Adrenal gland (tissue), 12 donors: Measurements from ENCODE around the gene FMNL3. TPM values are rescaled to one million over a fixed set of nuclear protein-coding genes. Genes with fewer than 3 reads are reported as not detected.
A peak's percentile ranks its signal among the peaks of the same experiment; 100 is the strongest.
"Not testable (repeated sequence)": the region's sequence is repeated elsewhere in the genome, so short reads cannot be mapped to it uniquely, and the experiment has no call there.

Experiments used
- DNase-seq, 7 donors: peaks; one replicate each; pipeline ENCODE4 v3.0.0-alpha.2; 2019 to 2020
- H3K27ac ChIP-seq, 5 donors: fragments of 200-600 bp; sonication (generic) in 4 of 5; 1 replicate in 3 of 5; 2 replicates in 2 of 5; pipeline versions ENCODE4 v1.5.1 to v1.8.0; 2016 to 2020; ENCODE audit warnings: mild to moderate bottlenecking in 1 of 5
- H3K27me3 ChIP-seq: fragments of 200-600 bp; 2 replicates; pipeline ENCODE4 v1.8.0; 2021
- H3K36me3 ChIP-seq, 2 donors: fragments of 200-600 bp; replicated peaks in 1 of 2; 1 replicate in 1 of 2; 2 replicates in 1 of 2; pipeline versions ENCODE4 v1.5.1 to v1.8.0; 2018 to 2022
- H3K4me1 ChIP-seq, 2 donors: fragments of 200-600 bp; replicated peaks in 1 of 2; 1 replicate in 1 of 2; 2 replicates in 1 of 2; pipeline versions ENCODE4 v1.5.1 to v1.8.0; 2018 to 2021
- H3K4me3 ChIP-seq, 4 donors: fragments of 200-600 bp; sonication (generic) in 3 of 4; one replicate each; pipeline ENCODE4 v1.5.1; 2016 to 2018
- H3K9me3 ChIP-seq, 3 donors: fragments of 200-600 bp; sonication (generic) in 1 of 3; replicated peaks in 1 of 3; 1 replicate in 2 of 3; 2 replicates in 1 of 3; pipeline versions ENCODE4 v1.5.1 to v1.8.0; 2016 to 2021
- CTCF ChIP-seq, 6 experiments: fragments of 450-650 bp in 4 of 6; fragments of 200-600 bp in 2 of 6; sonication (generic) in 1 of 6; IDR thresholded peaks; 1 replicate in 5 of 6; 2 replicates in 1 of 6; pipeline versions ENCODE4 v1.5.1 to v1.8.0; 2016 to 2021; ENCODE audit warnings: antibody characterized with exemption in 6 of 6, mild to moderate bottlenecking in 2 of 6, moderate library complexity in 1 of 6
- POLR2A ChIP-seq, 2 donors: fragments of 450-650 bp; IDR thresholded peaks; one replicate each; pipeline ENCODE4 v1.6.1; 2017; ENCODE audit warnings: antibody characterized with exemption in 2 of 2, mild to moderate bottlenecking in 2 of 2, moderate library complexity in 1 of 2
- WGBS, 4 donors: extraction: QIAGEN DNeasy Blood & Tissue Kit in 2 of 4; methylation state at CpG; one replicate each; pipeline versions ENCODE4 v1.1.5 to v1.1.7; 2013 to 2017; 5-methylcytosine and 5-hydroxymethylcytosine counted together
- intact Hi-C, 2 donors: fragments of 100-400 bp; cut with DNase I; formaldehyde crosslinking; loops; one replicate each; pipeline versions ENCODE4 v1.14.1 to v1.15.0; 2022 to 2023
- polyA plus RNA-seq, 3 donors: library from polyadenylated mRNA; stranded (reverse); fragments of 200-250 nt in 2 of 3; fragments of 350-450 nt in 1 of 3; fragmentation: Illumina TruSeq in 1 of 3; extraction: RNeasy Lipid Tissue Mini Kit (QIAGEN cat#74804) in 1 of 3; gene quantifications; one replicate each; pipeline ENCODE4 v1.2.3, GENCODE V29; 2013 to 2014
- total RNA-seq, 9 donors: library from RNA; depleted of rRNA in 4 of 9; stranded (reverse); fragments of >200 nt in 4 of 9; fragments of 120-200 nt in 1 of 9; fragmentation: NEBNext Ultra II Directional in 1 of 9; extraction: Animal tissue kit (Norgen Biotek cat#: 25700) in 1 of 9; gene quantifications; one replicate each; pipeline versions ENCODE4 v1.1.0 to v1.2.4, GENCODE V29; 2013 to 2023
- donor health status: healthy with polysubstance abuse.
- donor health status: Bipolar disorder and iron deficiency.
- donor health status: DM: yes; HTN: yes; CAD: no.
- donor health status: DM: no; HTN: no; CAD: no.
- donor health status: DM: no; HTN: no; CAD: no.
- donor health status: DM: yes; HTN: yes; CAD: no.

FMNL3 gene
- total and polyA plus RNA-seq, 12 donors = 4.7 to 24.1 (median 15.0) TPM

GRCh38 chr12:49740930-49741881 is 34.0 kb upstream of the FMNL3 start, which contains the start of gene TMBIM6:
Gene TMBIM6 (plus strand): TSS chr12:49741557. CDS start chr12:49752494, 10,937 bp downstream.
- peak; percentile 99 to 100 (median 100) for DNase-seq
- H3K27me3 ChIP-seq = no peaks in the 10 kb centered on the region
- peak within 1 kb of the TSS; percentile 98 to 99 (median 99) for H3K27ac ChIP-seq
- peak within 1 kb of the TSS; percentile 56 to 99 (median 78) for H3K4me3 ChIP-seq
- H3K4me1 ChIP-seq = peaks cover 24 to 39% of the 10 kb centered on the region in 2 donors
- no peaks in the 10 kb centered on the region for H3K36me3 ChIP-seq
- WGBS, 4 donors = 3 to 4% (median 4%) methylated on average over 45 to 50 of the region's 50 CpGs
- intact Hi-C loops = no loop called here
- H3K9me3 ChIP-seq = no peaks in the 10 kb centered on the region
- peak; percentile 93 to 97 (median 95) for TF ChIP-seq CTCF (IDR thresholded peaks at IDR 0.05)
- TF ChIP-seq POLR2A (IDR thresholded peaks at IDR 0.05) = peak; percentile 99 to 100

- peaks cover 24 to 31% of the 10 kb centered on the region in 2 donors for H3K4me1 ChIP-seq
- H3K27me3 ChIP-seq, H3K9me3 ChIP-seq, H3K4me3 ChIP-seq, H3K36me3 ChIP-seq, DNase-seq, H3K27ac ChIP-seq, intact Hi-C loops: not testable (repeated sequence)
- 93 to 97% (median 94%) methylated on average over 12 of the region's 12 CpGs for WGBS, 4 donors
Measured at GRCh38 chr12:49740277-49740676, 33.1 kb upstream of the FMNL3 start.

- WGBS, 4 donors = 76 to 85% (median 81%) methylated on average over 5 of the region's 5 CpGs
- DNase-seq, H3K36me3 ChIP-seq, H3K27me3 ChIP-seq, H3K4me3 ChIP-seq, intact Hi-C loops, H3K9me3 ChIP-seq, H3K27ac ChIP-seq: not testable (repeated sequence)
- peaks cover 16 to 17% of the 10 kb centered on the region in 2 donors for H3K4me1 ChIP-seq
Measured at GRCh38 chr12:49738721-49739120, 31.5 kb upstream of the FMNL3 start.

GRCh38 chr12:49734900-49735299 is 27.7 kb upstream of the FMNL3 start:
- H3K27ac ChIP-seq, H3K4me3 ChIP-seq, DNase-seq, H3K9me3 ChIP-seq, H3K4me1 ChIP-seq, H3K36me3 ChIP-seq, intact Hi-C loops, H3K27me3 ChIP-seq: not testable (repeated sequence)
- WGBS, 4 donors = 88 to 97% (median 92%) methylated on average over 6 to 7 of the region's 7 CpGs

- no peaks in the 10 kb centered on the region for H3K9me3 ChIP-seq
- 73 to 79% (median 75%) methylated on average over 10 of the region's 10 CpGs for WGBS, 4 donors
- no peak overlapping the region for H3K27ac ChIP-seq
- no peaks in the 10 kb centered on the region for H3K27me3 ChIP-seq
- DNase-seq = no peak
- no peak overlapping the region for H3K4me3 ChIP-seq
- H3K4me1 ChIP-seq = no peaks in the 10 kb centered on the region
- no peaks in the 10 kb centered on the region for H3K36me3 ChIP-seq
- no peak for TF ChIP-seq CTCF (IDR thresholded peaks at IDR 0.05)
- no peak for TF ChIP-seq POLR2A (IDR thresholded peaks at IDR 0.05)
- intact Hi-C loops = no loop called here
Measured at GRCh38 chr12:49733219-49734017, 26.2 kb upstream of the FMNL3 start.
